ENCODE results near the gene KRTAP5-5.
"Not testable (repeated sequence)": the region's sequence is repeated elsewhere in the genome, so short reads cannot be mapped to it uniquely, and the experiment has no call there.

The KRTAP5-5 gene

GRCh38 chr11:1667906-1668305 lies 38.3 kb downstream of the KRTAP5-5 start:
- no peak for TF ChIP-seq TAF1 (IDR thresholded peaks at IDR 0.05; ENCODE audit: low read depth, low read length)
- no peak for TF ChIP-seq PAX5 (IDR thresholded peaks at IDR 0.05; ENCODE audit: insufficient read depth, low read length, severe bottlenecking)
- TF ChIP-seq POLR2A (IDR thresholded peaks at IDR 0.05; ENCODE audit: low read depth, low read length), result no peak
- TF ChIP-seq POLR2AphosphoS5 (IDR thresholded peaks at IDR 0.05; ENCODE audit: low read depth, low read length), result no peak
- no peak for TF ChIP-seq POU2F2 (IDR thresholded peaks at IDR 0.05; ENCODE audit: low read depth, low read length)
- TF ChIP-seq SPI1 (IDR thresholded peaks at IDR 0.05; ENCODE audit: low read depth, low read length), result no peak
- DNase-seq (ENCODE audit: insufficient read length, low spot score), result no peak
- FAIRE-seq, result no peak

GRCh38 chr11:1668911-1669473 lies 39.4 kb downstream of the KRTAP5-5 start:
- FAIRE-seq (no peak), DNase-seq (ENCODE audit: insufficient read length, low spot score) (no peak)
- no peak for TF ChIP-seq SPI1 (IDR thresholded peaks at IDR 0.05; ENCODE audit: low read depth, low read length)
- no peak for TF ChIP-seq TAF1 (IDR thresholded peaks at IDR 0.05; ENCODE audit: low read depth, low read length)
- TF ChIP-seq POLR2A (IDR thresholded peaks at IDR 0.05; ENCODE audit: low read depth, low read length), result no peak
- TF ChIP-seq POLR2AphosphoS5 (IDR thresholded peaks at IDR 0.05; ENCODE audit: low read depth, low read length), result no peak
- no peak for TF ChIP-seq PAX5 (IDR thresholded peaks at IDR 0.05; ENCODE audit: insufficient read depth, low read length, severe bottlenecking)
- TF ChIP-seq POU2F2 (IDR thresholded peaks at IDR 0.05; ENCODE audit: low read depth, low read length), result no peak

GRCh38 chr11:1669546-1670218 lies 40.1 kb downstream of the KRTAP5-5 start:
- FAIRE-seq (no peak), DNase-seq (ENCODE audit: insufficient read length, low spot score) (no peak)
- TF ChIP-seq TAF1 (IDR thresholded peaks at IDR 0.05; ENCODE audit: low read depth, low read length) (no peak), POU2F2 (IDR thresholded peaks at IDR 0.05; ENCODE audit: low read depth, low read length) (no peak), POLR2AphosphoS5 (IDR thresholded peaks at IDR 0.05; ENCODE audit: low read depth, low read length) (no peak), PAX5 (IDR thresholded peaks at IDR 0.05; ENCODE audit: insufficient read depth, low read length, severe bottlenecking) (no peak), SPI1 (IDR thresholded peaks at IDR 0.05; ENCODE audit: low read depth, low read length) (no peak), POLR2A (IDR thresholded peaks at IDR 0.05; ENCODE audit: low read depth, low read length) (no peak)

GRCh38 chr11:1670457-1670856 lies 40.9 kb downstream of the KRTAP5-5 start:
- DNase-seq (ENCODE audit: insufficient read length, low spot score), result not testable (repeated sequence)

GRCh38 chr11:1670905-1671371 lies 41.4 kb downstream of the KRTAP5-5 start:
- no peak for TF ChIP-seq SPI1 (IDR thresholded peaks at IDR 0.05; ENCODE audit: low read depth, low read length)
- TF ChIP-seq POLR2A (IDR thresholded peaks at IDR 0.05; ENCODE audit: low read depth, low read length), result no peak
- TF ChIP-seq TAF1 (IDR thresholded peaks at IDR 0.05; ENCODE audit: low read depth, low read length), result no peak
- no peak for TF ChIP-seq POLR2AphosphoS5 (IDR thresholded peaks at IDR 0.05; ENCODE audit: low read depth, low read length)
- no peak for TF ChIP-seq POU2F2 (IDR thresholded peaks at IDR 0.05; ENCODE audit: low read depth, low read length)
- TF ChIP-seq PAX5 (IDR thresholded peaks at IDR 0.05; ENCODE audit: insufficient read depth, low read length, severe bottlenecking), result no peak
- no peak for DNase-seq (ENCODE audit: insufficient read length, low spot score)
- no peak for FAIRE-seq

More at GRCh38 chr11:1670457-1670856, 40.9 kb downstream of the KRTAP5-5 start:
- FAIRE-seq, result peak; percentile 98

- FAIRE-seq (no peak), DNase-seq (ENCODE audit: insufficient read length, low spot score) (no peak)
- TF ChIP-seq POLR2AphosphoS5 (IDR thresholded peaks at IDR 0.05; ENCODE audit: low read depth, low read length) (no peak), POU2F2 (IDR thresholded peaks at IDR 0.05; ENCODE audit: low read depth, low read length) (no peak), TAF1 (IDR thresholded peaks at IDR 0.05; ENCODE audit: low read depth, low read length) (no peak), POLR2A (IDR thresholded peaks at IDR 0.05; ENCODE audit: low read depth, low read length) (no peak), PAX5 (IDR thresholded peaks at IDR 0.05; ENCODE audit: insufficient read depth, low read length, severe bottlenecking) (no peak), SPI1 (IDR thresholded peaks at IDR 0.05; ENCODE audit: low read depth, low read length) (no peak)
Observed at GRCh38 chr11:1671658-1672057, 42.1 kb downstream of the KRTAP5-5 start.

GRCh38 chr11:1672613-1673350 lies 43.2 kb downstream of the KRTAP5-5 start:
- DNase-seq (ENCODE audit: insufficient read length, low spot score) (no peak), FAIRE-seq (no peak)
- no peak for TF ChIP-seq PAX5 (IDR thresholded peaks at IDR 0.05; ENCODE audit: insufficient read depth, low read length, severe bottlenecking)
- TF ChIP-seq POLR2AphosphoS5 (IDR thresholded peaks at IDR 0.05; ENCODE audit: low read depth, low read length), result no peak
- no peak for TF ChIP-seq POLR2A (IDR thresholded peaks at IDR 0.05; ENCODE audit: low read depth, low read length)
- no peak for TF ChIP-seq TAF1 (IDR thresholded peaks at IDR 0.05; ENCODE audit: low read depth, low read length)
- no peak for TF ChIP-seq POU2F2 (IDR thresholded peaks at IDR 0.05; ENCODE audit: low read depth, low read length)
- no peak for TF ChIP-seq SPI1 (IDR thresholded peaks at IDR 0.05; ENCODE audit: low read depth, low read length)

GRCh38 chr11:1673446-1674172 lies 44.0 kb downstream of the KRTAP5-5 start:
- no peak for FAIRE-seq
- TF ChIP-seq PAX5 (IDR thresholded peaks at IDR 0.05; ENCODE audit: insufficient read depth, low read length, severe bottlenecking) (no peak), POLR2A (IDR thresholded peaks at IDR 0.05; ENCODE audit: low read depth, low read length) (no peak), TAF1 (IDR thresholded peaks at IDR 0.05; ENCODE audit: low read depth, low read length) (no peak), SPI1 (IDR thresholded peaks at IDR 0.05; ENCODE audit: low read depth, low read length) (no peak), POLR2AphosphoS5 (IDR thresholded peaks at IDR 0.05; ENCODE audit: low read depth, low read length) (no peak), POU2F2 (IDR thresholded peaks at IDR 0.05; ENCODE audit: low read depth, low read length) (no peak)
- DNase-seq (ENCODE audit: insufficient read length, low spot score), result no peak

All from GM12891 (cell line).